Activated naive CD8-positive, alpha-beta T cell treated with anti-CD3 and anti-CD28 coated beads for 36 hours (primary cell): ENCODE measurements around the gene VTCN1. TPM values are rescaled to one million over a fixed set of nuclear protein-coding genes. Genes with fewer than 3 reads are reported as not detected.
"Not testable (repeated sequence)": the region's sequence is repeated elsewhere in the genome, so short reads cannot be mapped to it uniquely, and the experiment has no call there.

Source experiments
- DNase-seq: peaks from one replicate; pipeline ENCODE4 v3.0.0; 2021
- H3K27ac Mint-ChIP-seq: one replicate; pipeline ENCODE4 v1.8.0; 2022; ENCODE audit warnings: mild to moderate bottlenecking, moderate library complexity, mixed read lengths
- H3K27me3 Mint-ChIP-seq: one replicate; pipeline ENCODE4 v1.8.0; 2022; ENCODE audit warnings: mild to moderate bottlenecking, mixed read lengths
- H3K36me3 Mint-ChIP-seq: one replicate; pipeline ENCODE4 v1.8.0; 2021; ENCODE audit warnings: mild to moderate bottlenecking, mixed read lengths
- H3K4me1 Mint-ChIP-seq: one replicate; pipeline ENCODE4 v1.8.0; 2021; ENCODE audit warnings: mixed read lengths
- H3K4me3 Mint-ChIP-seq: one replicate; pipeline ENCODE4 v1.8.0; 2022; ENCODE audit warnings: mild to moderate bottlenecking, moderate library complexity, mixed read lengths
- H3K9me3 Mint-ChIP-seq: one replicate; pipeline ENCODE4 v1.8.0; 2022; ENCODE audit warnings: mixed read lengths
- total RNA-seq, 2 experiments: library from RNA; stranded (reverse); gene quantifications; one replicate each; pipeline ENCODE4 v1.2.3, GENCODE V29; 2021

VTCN1 gene
- total RNA-seq, 2 experiments from 2014 or later: not detected

DNA sequence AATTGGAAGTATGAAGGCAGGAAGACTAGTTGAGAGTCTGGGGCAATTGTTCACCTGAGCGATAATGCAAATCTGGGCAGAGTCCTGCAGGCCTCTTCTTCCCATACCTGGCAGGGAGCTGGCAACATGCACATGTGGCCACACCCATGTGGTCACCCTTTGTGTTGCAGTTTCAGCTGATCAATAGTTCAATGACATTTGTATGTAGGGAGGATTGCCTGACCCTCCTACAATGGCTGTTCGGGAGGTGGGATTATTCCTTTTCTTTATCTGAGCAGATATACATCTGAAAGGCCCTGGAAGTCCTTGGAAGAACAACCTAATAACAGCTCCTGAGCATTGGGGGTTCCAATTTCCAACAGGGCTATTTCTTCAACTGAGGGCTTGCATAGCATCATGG lies 74.0 kb downstream of the VTCN1 start:
- no peaks in the 10 kb centered on the region for H3K4me1 Mint-ChIP-seq

DNA sequence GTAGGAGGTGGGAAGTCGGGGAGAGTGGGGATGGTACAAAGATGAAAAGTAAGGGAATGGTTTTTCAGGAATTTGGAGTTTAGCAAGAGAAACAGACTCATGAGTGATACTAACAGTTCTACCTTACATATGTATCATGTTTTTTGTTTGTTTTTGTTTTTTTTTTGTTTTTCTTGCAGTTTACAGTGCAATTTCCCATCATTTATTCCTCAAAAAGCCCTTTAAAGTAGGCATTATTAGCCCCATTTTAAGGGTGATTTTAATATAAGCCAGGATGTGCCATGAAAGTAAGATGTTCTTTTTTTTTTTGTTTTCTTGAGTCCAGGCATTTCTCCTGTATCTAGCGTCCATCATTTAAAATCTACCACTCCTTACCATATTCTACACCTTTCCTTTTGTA lies 75.4 kb downstream of the VTCN1 start:
- Mint-ChIP-seq H3K36me3 (no peaks in the 10 kb centered on the region), H3K4me1 (no peaks in the 10 kb centered on the region), H3K9me3 (no peaks in the 10 kb centered on the region), H3K27ac (no peak overlapping the region), H3K27me3 (peaks cover 16% of the 10 kb centered on the region), H3K4me3 (no peak overlapping the region)
- DNase-seq: no peak

More for the DNA sequence above, 74.0 kb downstream of the VTCN1 start:
- no peaks in the 10 kb centered on the region for H3K9me3 Mint-ChIP-seq
- DNase-seq: no peak
- no peak overlapping the region for H3K27ac Mint-ChIP-seq
- H3K36me3 Mint-ChIP-seq: no peaks in the 10 kb centered on the region
- no peak overlapping the region for H3K4me3 Mint-ChIP-seq
- peaks cover 16% of the 10 kb centered on the region for H3K27me3 Mint-ChIP-seq

DNA sequence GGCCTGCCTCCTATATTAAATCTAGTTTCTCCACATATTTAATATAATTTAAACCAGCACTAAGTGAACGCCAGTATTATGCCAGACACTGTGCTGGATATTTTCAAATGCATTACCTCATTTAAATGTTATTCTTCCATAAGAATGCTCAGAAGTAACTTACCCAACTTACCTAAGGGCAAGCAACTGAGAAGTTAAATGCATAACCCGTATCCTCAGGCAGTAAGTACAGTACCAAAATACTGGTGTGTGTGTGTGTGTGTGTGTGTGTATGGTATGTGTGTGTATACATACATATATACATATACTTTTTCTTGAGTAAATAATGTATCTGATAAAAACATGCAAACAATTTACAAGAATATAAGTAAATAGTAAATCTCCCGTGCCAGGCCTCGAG lies 80.2 kb downstream of the VTCN1 start:
- no peak for DNase-seq
- no peaks in the 10 kb centered on the region for H3K36me3 Mint-ChIP-seq
- H3K9me3 Mint-ChIP-seq: no peaks in the 10 kb centered on the region
- no peak overlapping the region for H3K4me3 Mint-ChIP-seq
- no peak overlapping the region for H3K27ac Mint-ChIP-seq
- H3K4me1 Mint-ChIP-seq: no peaks in the 10 kb centered on the region
- peaks cover 20% of the 10 kb centered on the region for H3K27me3 Mint-ChIP-seq

DNA sequence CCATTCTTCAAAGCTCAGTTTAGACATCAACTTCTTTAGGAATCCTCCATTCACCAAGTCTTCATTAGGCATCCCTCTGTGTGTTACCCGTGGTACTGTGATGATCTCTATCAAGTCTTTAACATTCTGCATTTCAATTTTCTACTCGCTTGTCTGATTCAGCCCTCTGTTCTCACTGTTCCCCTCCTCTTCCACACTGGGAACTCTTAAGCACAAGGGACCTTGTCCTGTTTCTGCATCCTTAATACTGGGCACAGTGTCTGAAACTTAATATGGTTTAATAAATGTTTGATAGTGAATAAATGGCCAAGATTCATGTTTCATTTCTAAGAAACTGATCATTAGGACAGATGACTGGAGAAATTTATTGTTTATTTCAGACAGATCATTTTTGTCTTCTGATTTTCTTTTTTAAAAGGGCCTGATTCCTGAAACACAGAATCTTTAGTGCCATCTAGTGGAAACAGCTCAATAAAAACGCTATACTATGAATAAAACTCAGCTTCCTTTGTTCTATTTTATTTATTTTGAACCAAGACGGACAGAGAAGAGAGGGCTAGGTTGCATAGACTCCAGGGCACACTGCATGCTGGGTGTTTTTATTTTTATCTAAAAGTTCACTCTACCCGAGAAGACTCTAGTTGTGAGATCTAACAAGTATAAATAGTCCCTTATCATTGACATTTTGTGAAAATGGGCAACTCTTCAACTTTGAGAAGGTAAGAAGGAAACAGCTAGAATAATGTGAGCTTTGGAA lies 82.2 kb downstream of the VTCN1 start:
- peaks cover 10% of the 10 kb centered on the region for H3K27me3 Mint-ChIP-seq
- H3K4me1 Mint-ChIP-seq: no peaks in the 10 kb centered on the region
- H3K4me3 Mint-ChIP-seq: no peak overlapping the region
- H3K9me3 Mint-ChIP-seq: no peaks in the 10 kb centered on the region
- DNase-seq: no peak
- no peak overlapping the region for H3K27ac Mint-ChIP-seq
- H3K36me3 Mint-ChIP-seq: no peaks in the 10 kb centered on the region

DNA sequence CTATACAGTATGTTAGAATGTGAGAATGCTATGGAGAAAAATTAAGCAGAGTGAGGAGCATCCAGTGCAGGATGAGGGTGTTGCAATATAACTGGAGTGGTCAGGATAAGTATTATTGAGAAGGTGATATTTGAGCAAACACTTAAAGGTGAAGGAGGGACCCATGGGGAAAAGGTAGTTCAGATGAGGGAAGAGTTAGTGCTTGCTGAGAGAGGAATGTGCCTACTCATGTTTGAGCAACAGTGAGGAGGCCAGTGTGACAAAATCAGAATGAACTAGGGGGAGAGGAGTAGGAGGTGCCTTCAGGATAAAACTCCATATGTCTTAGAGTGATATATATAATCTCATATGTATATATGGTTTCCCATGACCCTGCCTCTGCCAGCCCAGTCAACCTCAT lies 82.9 kb downstream of the VTCN1 start:
- H3K27ac Mint-ChIP-seq: no peak overlapping the region
- no peaks in the 10 kb centered on the region for H3K36me3 Mint-ChIP-seq
- H3K27me3 Mint-ChIP-seq: peaks cover 9% of the 10 kb centered on the region
- no peaks in the 10 kb centered on the region for H3K4me1 Mint-ChIP-seq
- DNase-seq: no peak
- H3K9me3 Mint-ChIP-seq: no peaks in the 10 kb centered on the region
- H3K4me3 Mint-ChIP-seq: no peak overlapping the region

DNA sequence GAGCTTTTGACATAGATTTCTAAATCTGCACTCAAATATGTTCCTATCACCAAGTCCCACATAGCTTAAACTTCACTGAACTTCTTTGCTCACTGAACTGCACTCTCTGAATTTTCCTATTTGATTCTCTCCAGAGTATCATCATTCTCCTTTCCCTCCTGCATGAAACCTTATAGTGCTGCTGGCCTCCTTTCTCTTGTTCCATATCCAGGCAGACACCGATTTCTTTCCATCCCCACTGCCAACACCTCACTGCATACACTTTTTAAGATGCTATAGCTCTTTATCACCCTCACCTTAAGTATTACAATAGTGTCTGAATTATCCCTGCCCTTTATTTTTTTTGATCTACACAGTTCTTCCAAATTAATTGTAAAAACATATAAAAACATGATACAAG lies 86.1 kb downstream of the VTCN1 start:
- Mint-ChIP-seq H3K36me3 (no peaks in the 10 kb centered on the region), H3K4me3 (no peak overlapping the region), H3K27me3 (peaks cover 21% of the 10 kb centered on the region), H3K27ac (no peak overlapping the region), H3K4me1 (peaks cover 7% of the 10 kb centered on the region), H3K9me3 (no peaks in the 10 kb centered on the region)
- DNase-seq: no peak

DNA sequence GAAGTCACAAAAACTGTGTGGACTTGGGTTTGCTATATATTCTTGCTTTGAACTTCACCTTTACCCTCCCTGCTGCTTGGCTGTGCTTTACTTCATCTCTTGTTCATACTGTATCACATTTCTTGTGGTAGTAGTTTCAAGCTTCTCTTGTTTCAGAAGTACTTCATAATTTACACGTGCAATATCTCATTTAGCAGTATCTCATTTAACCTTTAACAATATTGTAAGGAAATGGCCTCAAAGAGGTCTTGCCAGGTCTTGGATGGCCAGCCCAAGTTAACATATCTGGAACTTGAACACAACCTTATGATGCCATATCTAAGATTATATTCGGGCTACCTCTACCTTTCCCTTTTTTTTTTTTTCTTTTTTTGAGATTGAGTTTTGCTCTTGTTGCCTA lies 87.5 kb downstream of the VTCN1 start:
- Mint-ChIP-seq H3K36me3 (no peaks in the 10 kb centered on the region), H3K4me1 (peaks cover 7% of the 10 kb centered on the region), H3K9me3 (no peaks in the 10 kb centered on the region), H3K4me3 (no peak overlapping the region), H3K27me3 (peaks cover 26% of the 10 kb centered on the region), H3K27ac (no peak overlapping the region)
- DNase-seq: no peak

DNA sequence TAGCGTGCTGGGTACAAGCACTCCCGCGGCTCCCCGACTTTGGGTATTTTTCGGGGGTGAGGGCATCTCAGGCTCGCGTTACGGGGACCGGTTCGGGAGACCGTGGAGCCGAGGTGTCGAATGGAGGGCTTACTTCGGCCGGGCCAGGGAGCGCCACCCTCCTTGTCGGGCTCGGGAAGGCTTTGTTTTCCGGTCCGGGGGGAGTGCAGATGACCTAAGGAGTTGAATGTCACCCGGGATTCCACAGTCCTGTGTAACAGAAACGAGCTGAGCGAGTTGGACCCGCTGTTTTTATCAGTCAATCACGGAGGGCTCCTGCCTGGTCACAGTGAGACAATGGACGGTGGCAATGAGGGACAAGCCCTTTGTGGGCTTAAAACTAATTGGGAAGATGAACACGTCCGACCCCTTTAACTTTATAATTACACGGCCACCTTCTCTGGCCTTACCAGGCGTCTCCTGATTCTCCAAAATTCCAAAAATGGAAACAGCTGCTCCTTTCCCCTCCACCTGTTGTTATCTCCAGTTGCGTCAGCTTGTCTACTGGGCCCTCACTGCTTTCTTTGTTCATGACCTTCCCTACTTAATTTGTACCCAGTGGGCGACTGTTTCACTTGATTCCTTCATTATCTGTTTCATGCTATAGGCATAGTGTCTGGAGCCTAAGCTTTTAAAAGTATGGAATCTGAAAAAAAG lies 88.2 kb downstream of the VTCN1 start:
- Mint-ChIP-seq H3K4me3 (peak overlapping the region; percentile 78), H3K36me3 (no peaks in the 10 kb centered on the region), H3K4me1 (peaks cover 7% of the 10 kb centered on the region), H3K27me3 (peaks cover 29% of the 10 kb centered on the region), H3K27ac (no peak overlapping the region), H3K9me3 (no peaks in the 10 kb centered on the region)
- no peak for DNase-seq

DNA sequence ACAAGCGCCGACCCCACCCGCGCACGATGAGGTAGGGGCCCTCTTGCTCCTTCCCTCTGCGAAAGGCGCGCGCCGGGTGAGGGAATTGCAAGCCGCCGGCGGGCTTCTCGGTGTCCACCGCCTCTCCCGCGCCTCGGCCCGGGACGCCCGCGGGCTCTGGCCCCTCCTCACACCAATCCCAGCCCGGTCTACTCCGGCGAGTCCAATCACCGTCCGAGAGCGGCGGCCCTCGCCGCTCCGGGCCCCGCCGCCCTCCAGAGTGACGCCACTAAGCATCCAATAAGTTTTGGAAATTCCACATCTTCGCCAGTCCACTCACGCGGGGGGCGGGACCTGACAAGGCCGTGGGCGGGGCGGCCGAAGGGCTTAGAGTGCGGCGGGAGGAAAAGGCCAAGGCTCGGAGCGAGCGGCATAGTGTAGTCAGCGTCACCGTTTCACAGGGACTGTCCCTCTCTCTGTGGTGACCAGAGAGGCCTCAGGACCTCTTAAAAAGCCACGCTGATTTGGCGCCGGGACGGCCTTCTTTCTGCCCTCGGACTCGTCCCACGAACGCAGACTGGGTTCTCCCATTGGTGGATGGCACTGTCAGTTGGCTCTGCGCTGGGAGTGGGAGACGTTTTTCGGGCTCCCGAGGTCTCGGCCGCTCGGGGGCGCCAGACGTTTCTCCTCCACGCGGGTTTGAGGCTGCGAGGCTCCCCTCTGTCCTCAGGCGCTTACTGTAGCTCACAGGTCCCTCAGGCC lies 89.0 kb downstream of the VTCN1 start, which contains the start of gene TRIM45:
Gene TRIM45, minus strand, starts transcription at position 161 of the 741 bp plus-strand sequence. CDS start 548 bp downstream, outside the sequence.
- peaks cover 26% of the 10 kb centered on the region for H3K27me3 Mint-ChIP-seq
- no peak within 1 kb of the TSS for H3K27ac Mint-ChIP-seq
- H3K36me3 Mint-ChIP-seq: peaks cover under 1% of the 10 kb centered on the region
- peaks cover 7% of the 10 kb centered on the region for H3K4me1 Mint-ChIP-seq
- no peaks in the 10 kb centered on the region for H3K9me3 Mint-ChIP-seq
- peak; percentile 80 for DNase-seq
- H3K4me3 Mint-ChIP-seq: peak within 1 kb of the TSS; percentile 78

DNA sequence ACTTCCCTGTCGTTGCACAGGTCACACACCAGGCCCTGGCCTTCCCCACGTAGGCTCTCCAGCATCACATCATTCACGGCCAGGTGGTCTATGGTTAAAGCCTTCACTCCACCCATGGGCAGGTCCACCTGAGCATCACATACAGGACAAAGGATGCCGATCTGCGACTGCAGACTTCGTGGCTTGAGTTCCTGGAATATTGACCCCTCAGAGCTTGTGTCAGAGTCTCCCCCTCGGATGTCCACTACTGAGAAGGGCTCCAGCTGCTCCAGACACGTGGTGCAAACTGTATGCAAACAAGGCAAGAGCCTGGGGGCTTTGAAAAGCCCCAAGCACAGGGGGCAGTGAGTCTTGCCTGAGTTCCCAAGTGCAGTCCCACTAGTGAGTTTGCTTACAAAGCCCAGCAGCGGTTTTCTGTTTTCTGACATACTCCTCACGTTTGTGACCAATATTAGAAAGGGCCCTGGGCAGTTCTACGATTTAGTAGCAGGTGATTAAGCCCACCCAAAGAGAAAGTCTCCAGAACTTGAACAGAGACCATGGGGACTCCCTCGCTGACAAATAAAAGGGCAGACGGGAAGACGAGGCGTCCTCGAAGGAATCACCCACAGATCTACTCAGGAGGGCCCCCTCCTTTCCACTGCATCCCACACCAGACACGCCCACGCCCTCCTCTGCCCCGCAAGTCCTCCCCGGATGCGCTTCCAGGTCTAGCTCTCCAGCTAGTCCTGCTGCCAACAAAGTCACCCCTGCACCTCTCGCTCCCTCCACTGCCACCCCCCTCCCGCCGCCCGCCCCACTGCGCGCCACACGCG lies 89.7 kb downstream of the VTCN1 start:
- no peak overlapping the region for H3K27ac Mint-ChIP-seq
- peak overlapping the region; percentile 78 for H3K4me3 Mint-ChIP-seq
- DNase-seq: no peak
- H3K27me3 Mint-ChIP-seq: peaks cover 29% of the 10 kb centered on the region
- H3K4me1 Mint-ChIP-seq: peaks cover 7% of the 10 kb centered on the region
- H3K36me3 Mint-ChIP-seq: peaks cover 2% of the 10 kb centered on the region
- no peaks in the 10 kb centered on the region for H3K9me3 Mint-ChIP-seq

DNA sequence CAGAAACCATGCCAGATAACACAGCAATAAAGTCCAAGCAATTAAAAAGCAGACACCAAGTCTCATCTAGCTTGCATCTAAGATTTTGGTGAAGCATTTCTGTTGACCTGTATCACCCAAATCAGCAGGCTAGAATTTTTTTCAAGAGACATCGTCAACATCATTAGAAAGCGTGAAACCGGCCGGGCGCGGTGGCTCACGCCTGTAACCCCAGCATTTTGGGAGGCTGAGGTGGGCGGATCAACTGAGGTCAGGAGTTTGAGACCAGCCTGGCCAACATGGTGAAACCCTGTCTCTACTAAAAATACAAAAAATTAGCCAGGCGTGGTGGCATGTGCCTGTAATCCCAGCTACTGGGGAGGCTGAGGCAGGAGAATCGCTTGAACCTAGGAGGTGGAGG lies 91.6 kb downstream of the VTCN1 start:
- not testable (repeated sequence) for H3K9me3 Mint-ChIP-seq, H3K4me1 Mint-ChIP-seq, DNase-seq, H3K4me3 Mint-ChIP-seq, H3K36me3 Mint-ChIP-seq, H3K27ac Mint-ChIP-seq
- H3K27me3 Mint-ChIP-seq: peaks cover 29% of the 10 kb centered on the region

DNA sequence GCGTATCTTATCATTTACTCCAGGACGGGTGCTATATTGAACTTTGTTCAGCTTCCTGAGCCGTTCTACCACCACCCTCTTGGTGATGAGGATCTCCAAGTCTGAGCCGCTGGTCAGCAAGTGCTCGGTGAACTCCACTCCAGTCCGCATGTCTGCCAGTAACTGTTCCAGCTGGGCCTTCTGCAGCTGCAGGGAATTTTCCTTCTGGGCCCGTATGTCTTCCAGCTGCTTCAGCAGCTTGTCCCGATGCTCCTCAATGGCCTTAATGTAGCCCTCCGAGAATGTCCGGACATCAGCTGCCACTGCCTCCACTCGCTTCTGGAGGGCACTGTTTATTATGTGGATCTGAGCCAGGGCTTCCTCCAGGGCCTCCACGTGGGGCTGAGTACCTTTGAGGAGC lies 92.6 kb downstream of the VTCN1 start:
- no peak overlapping the region for H3K27ac Mint-ChIP-seq
- peaks cover 2% of the 10 kb centered on the region for H3K36me3 Mint-ChIP-seq
- peaks cover 7% of the 10 kb centered on the region for H3K4me1 Mint-ChIP-seq
- H3K9me3 Mint-ChIP-seq: no peaks in the 10 kb centered on the region
- no peak for DNase-seq
- H3K27me3 Mint-ChIP-seq: peaks cover 27% of the 10 kb centered on the region
- H3K4me3 Mint-ChIP-seq: no peak overlapping the region

DNA sequence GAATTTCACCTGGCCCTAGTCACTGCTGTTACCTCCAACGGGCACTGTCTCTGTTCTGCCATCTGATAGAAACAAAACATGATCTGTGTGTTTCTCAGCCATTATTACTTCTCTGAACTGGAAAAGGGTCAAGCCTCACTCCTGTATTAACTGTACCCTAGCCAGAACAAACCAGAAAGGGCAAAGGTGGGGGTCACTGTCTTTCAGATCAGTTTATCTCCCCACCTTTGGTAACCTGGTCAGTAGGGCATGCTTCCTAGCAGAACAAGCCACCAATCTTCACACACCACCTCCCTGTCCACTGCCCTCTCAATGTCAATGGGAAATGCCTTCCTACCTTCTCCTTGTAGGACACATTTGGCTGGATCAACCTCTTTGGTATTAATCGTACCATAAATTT lies 93.0 kb downstream of the VTCN1 start:
- peaks cover 24% of the 10 kb centered on the region for H3K27me3 Mint-ChIP-seq
- H3K36me3 Mint-ChIP-seq: peaks cover 2% of the 10 kb centered on the region
- no peak overlapping the region for H3K27ac Mint-ChIP-seq
- no peak for DNase-seq
- H3K9me3 Mint-ChIP-seq: no peaks in the 10 kb centered on the region
- H3K4me1 Mint-ChIP-seq: peaks cover 7% of the 10 kb centered on the region
- H3K4me3 Mint-ChIP-seq: no peak overlapping the region

DNA sequence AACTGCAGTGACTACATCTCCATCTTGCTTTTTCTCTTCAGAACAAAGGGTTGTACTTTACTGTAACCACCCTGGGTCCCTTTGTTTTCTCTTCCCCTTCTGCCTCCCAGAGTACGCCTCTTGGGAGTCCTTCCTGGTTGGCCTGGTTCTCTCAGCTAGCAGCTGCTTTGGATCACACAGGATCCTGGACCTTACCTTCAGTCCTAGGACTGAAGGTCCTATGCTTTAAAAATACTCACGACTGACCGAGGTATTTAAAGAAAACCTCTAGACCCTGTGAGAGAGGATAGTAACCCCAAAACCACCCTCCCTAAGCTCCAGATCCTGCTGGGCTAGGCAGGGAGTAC lies 94.0 kb downstream of the VTCN1 start:
- H3K36me3 Mint-ChIP-seq: peaks cover 2% of the 10 kb centered on the region
- H3K27me3 Mint-ChIP-seq: peaks cover 21% of the 10 kb centered on the region
- H3K4me3 Mint-ChIP-seq: no peak overlapping the region
- no peak overlapping the region for H3K27ac Mint-ChIP-seq
- DNase-seq: no peak
- H3K9me3 Mint-ChIP-seq: no peaks in the 10 kb centered on the region
- H3K4me1 Mint-ChIP-seq: peaks cover 5% of the 10 kb centered on the region
